Measurements from ENCODE around the gene MYL10.

DNA sequence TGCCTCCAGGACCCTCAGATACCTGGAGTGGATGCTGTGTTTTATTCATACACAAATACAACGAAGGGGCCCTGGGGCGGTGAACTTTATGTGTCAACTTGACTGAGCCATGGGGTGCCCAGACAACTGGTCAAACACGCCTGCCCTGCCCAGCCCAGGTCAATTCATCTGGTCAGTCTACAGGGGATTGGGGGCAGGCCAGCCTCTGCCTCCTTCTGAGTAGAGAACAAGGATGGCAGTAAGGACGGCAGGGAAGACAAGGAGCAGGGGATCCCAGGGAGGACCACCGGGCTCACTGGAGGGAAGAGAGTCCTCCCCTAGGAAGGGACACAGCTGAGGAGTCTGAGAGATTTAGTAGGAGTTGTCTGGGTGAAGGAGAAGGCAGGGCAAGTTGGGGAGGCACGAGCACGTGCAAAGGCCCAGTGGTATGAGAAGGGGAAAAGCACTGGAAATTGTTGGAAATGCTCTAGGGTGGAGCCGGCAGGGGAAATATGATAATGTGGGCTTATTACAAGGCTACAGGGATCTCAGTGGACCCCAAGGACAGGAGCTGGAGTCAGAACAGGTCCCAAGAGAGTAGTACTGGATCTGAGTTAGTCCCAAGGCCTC is 63.4 kb downstream of the MYL10 start:
- TF ChIP-seq, protein P1, sequence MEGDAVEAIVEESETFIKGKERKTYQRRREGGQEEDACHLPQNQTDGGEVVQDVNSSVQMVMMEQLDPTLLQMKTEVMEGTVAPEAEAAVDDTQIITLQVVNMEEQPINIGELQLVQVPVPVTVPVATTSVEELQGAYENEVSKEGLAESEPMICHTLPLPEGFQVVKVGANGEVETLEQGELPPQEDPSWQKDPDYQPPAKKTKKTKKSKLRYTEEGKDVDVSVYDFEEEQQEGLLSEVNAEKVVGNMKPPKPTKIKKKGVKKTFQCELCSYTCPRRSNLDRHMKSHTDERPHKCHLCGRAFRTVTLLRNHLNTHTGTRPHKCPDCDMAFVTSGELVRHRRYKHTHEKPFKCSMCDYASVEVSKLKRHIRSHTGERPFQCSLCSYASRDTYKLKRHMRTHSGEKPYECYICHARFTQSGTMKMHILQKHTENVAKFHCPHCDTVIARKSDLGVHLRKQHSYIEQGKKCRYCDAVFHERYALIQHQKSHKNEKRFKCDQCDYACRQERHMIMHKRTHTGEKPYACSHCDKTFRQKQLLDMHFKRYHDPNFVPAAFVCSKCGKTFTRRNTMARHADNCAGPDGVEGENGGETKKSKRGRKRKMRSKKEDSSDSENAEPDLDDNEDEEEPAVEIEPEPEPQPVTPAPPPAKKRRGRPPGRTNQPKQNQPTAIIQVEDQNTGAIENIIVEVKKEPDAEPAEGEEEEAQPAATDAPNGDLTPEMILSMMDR (IDR thresholded peaks at IDR 0.05), result no peak
- no peak for TF ChIP-seq POLR2A (IDR thresholded peaks at IDR 0.05)
